Skeletal muscle tissue (tissue), 4 donors: Measurements from ENCODE around the gene RPUSD4. TPM values are rescaled to one million over a fixed set of nuclear protein-coding genes. Genes with fewer than 3 reads are reported as not detected.
A peak's percentile ranks its signal among the peaks of the same experiment; 100 is the strongest.

Experiments used
- H3K27ac ChIP-seq: one replicate; pipeline ENCODE4 v1.7.0; 2013; ENCODE audit warnings: mild to moderate bottlenecking, low read depth, low read length, inconsistent platforms
- H3K27me3 ChIP-seq, 3 donors: one replicate each; pipeline ENCODE4 v1.7.0; 2013; ENCODE audit warnings: low read length in 3 of 3; ENCODE audit not compliant: control insufficient read depth in 3 of 3, insufficient read depth in 3 of 3
- H3K36me3 ChIP-seq, 3 donors: one replicate each; pipeline ENCODE4 v1.7.0; 2013; ENCODE audit warnings: low read length in 3 of 3; ENCODE audit not compliant: control insufficient read depth in 3 of 3, insufficient read depth in 3 of 3
- H3K4me1 ChIP-seq, 3 donors: one replicate each; pipeline ENCODE4 v1.7.0; 2013; ENCODE audit warnings: low read length in 3 of 3, mild to moderate bottlenecking in 3 of 3; ENCODE audit not compliant: control insufficient read depth in 3 of 3, insufficient read depth in 3 of 3
- H3K4me3 ChIP-seq, 3 donors: one replicate each; pipeline ENCODE4 v1.7.0; 2013; ENCODE audit warnings: low read length in 3 of 3
- H3K9ac ChIP-seq, 3 donors: one replicate each; pipeline ENCODE4 v1.7.0; 2013; ENCODE audit warnings: low read length in 3 of 3, mild to moderate bottlenecking in 3 of 3, moderate library complexity in 2 of 3, low read depth in 1 of 3
- H3K9me3 ChIP-seq, 3 donors: one replicate each; pipeline ENCODE4 v1.7.0; 2013; ENCODE audit warnings: low read length in 3 of 3; ENCODE audit not compliant: control insufficient read depth in 3 of 3
- total RNA-seq: library from RNA; depleted of rRNA; stranded (reverse); fragments of >200 nt; gene quantifications from one replicate; pipeline ENCODE4 v1.2.3, GENCODE V29; 2014
- donor health status: Osteomylitis.

Gene RPUSD4
- total RNA-seq, 1 donor from 2014 or later = 57.9 TPM

- H3K27ac ChIP-seq = no peak overlapping the region
- H3K27me3 ChIP-seq = no peaks in the 10 kb centered on the region
- no peaks in the 10 kb centered on the region for H3K9me3 ChIP-seq
- no peak overlapping the region for H3K4me3 ChIP-seq
- peaks cover 17 to 38% (median 22%) of the 10 kb centered on the region in 3 donors for H3K4me1 ChIP-seq
- peak overlapping the region in 1 of 3 donors; percentile 45 for H3K9ac ChIP-seq
- peaks cover 22 to 45% (median 33%) of the 10 kb centered on the region in 3 donors for H3K36me3 ChIP-seq
Observed at GRCh38 chr11:126186025-126186698, 25.3 kb downstream of the RPUSD4 start.

- Histone ChIP-seq H3K27ac (no peak overlapping the region), H3K9ac (peak overlapping the region in 1 of 3 donors; percentile 45), H3K9me3 (no peaks in the 10 kb centered on the region), H3K4me3 (no peak overlapping the region), H3K36me3 (peaks cover 18 to 38% (median 26%) of the 10 kb centered on the region in 3 donors), H3K27me3 (no peaks in the 10 kb centered on the region), H3K4me1 (peaks cover 10 to 31% (median 18%) of the 10 kb centered on the region in 3 donors)
Observed at GRCh38 chr11:126185259-126186024, 26.0 kb downstream of the RPUSD4 start.

- Histone ChIP-seq H3K4me3 (no peak overlapping the region), H3K27me3 (no peaks in the 10 kb centered on the region), H3K9me3 (no peaks in the 10 kb centered on the region), H3K9ac (no peak overlapping the region), H3K36me3 (peaks cover 8 to 22% (median 17%) of the 10 kb centered on the region in 3 donors), H3K4me1 (peaks cover 9 to 20% (median 18%) of the 10 kb centered on the region in 3 donors), H3K27ac (no peak overlapping the region)
Observed at GRCh38 chr11:126182787-126183445, 28.5 kb downstream of the RPUSD4 start.

- peaks cover 9 to 17% (median 16%) of the 10 kb centered on the region in 3 donors for H3K4me1 ChIP-seq
- H3K9ac ChIP-seq = no peak overlapping the region
- H3K4me3 ChIP-seq = no peak overlapping the region
- H3K36me3 ChIP-seq = peaks cover 6 to 23% (median 19%) of the 10 kb centered on the region in 3 donors
- H3K27ac ChIP-seq = no peak overlapping the region
- no peaks in the 10 kb centered on the region for H3K9me3 ChIP-seq
- no peaks in the 10 kb centered on the region for H3K27me3 ChIP-seq
Observed at GRCh38 chr11:126181939-126182730, 29.3 kb downstream of the RPUSD4 start.

- peaks cover 5 to 20% (median 15%) of the 10 kb centered on the region in 3 donors for H3K4me1 ChIP-seq
- no peaks in the 10 kb centered on the region for H3K9me3 ChIP-seq
- no peak overlapping the region for H3K27ac ChIP-seq
- H3K36me3 ChIP-seq = peaks cover 0 to 16% (median 8%) of the 10 kb centered on the region in 3 donors
- H3K27me3 ChIP-seq = no peaks in the 10 kb centered on the region
- H3K9ac ChIP-seq = no peak overlapping the region
- no peak overlapping the region for H3K4me3 ChIP-seq
Observed at GRCh38 chr11:126176853-126177470, 34.5 kb downstream of the RPUSD4 start.

- Histone ChIP-seq H3K9ac (no peak overlapping the region), H3K27me3 (no peaks in the 10 kb centered on the region)
Observed at GRCh38 chr11:126175393-126175792, 36.1 kb downstream of the RPUSD4 start.

GRCh38 chr11:126174816-126175215 lies 36.6 kb downstream of the RPUSD4 start:
- Histone ChIP-seq H3K9me3 (no peaks in the 10 kb centered on the region), H3K27me3 (no peaks in the 10 kb centered on the region), H3K4me3 (no peak overlapping the region), H3K9ac (no peak overlapping the region), H3K36me3 (peaks cover 0 to 16% (median 8%) of the 10 kb centered on the region in 3 donors), H3K27ac (no peak overlapping the region), H3K4me1 (peaks cover 6 to 20% (median 15%) of the 10 kb centered on the region in 3 donors)

More at GRCh38 chr11:126175393-126175792, 36.1 kb downstream of the RPUSD4 start:
- no peak overlapping the region for H3K27ac ChIP-seq
- H3K4me1 ChIP-seq = peaks cover 6 to 20% (median 15%) of the 10 kb centered on the region in 3 donors
- no peaks in the 10 kb centered on the region for H3K9me3 ChIP-seq
- H3K4me3 ChIP-seq = no peak overlapping the region
- peaks cover 0 to 16% (median 8%) of the 10 kb centered on the region in 3 donors for H3K36me3 ChIP-seq

GRCh38 chr11:126173257-126173656 lies 38.2 kb downstream of the RPUSD4 start:
- H3K27me3 ChIP-seq = no peaks in the 10 kb centered on the region
- no peak overlapping the region for H3K27ac ChIP-seq
- no peak overlapping the region for H3K9ac ChIP-seq
- H3K9me3 ChIP-seq = no peaks in the 10 kb centered on the region
- H3K4me3 ChIP-seq = no peak overlapping the region
- peaks cover 6 to 20% (median 15%) of the 10 kb centered on the region in 3 donors for H3K4me1 ChIP-seq
- peaks cover 0 to 11% (median 5%) of the 10 kb centered on the region in 3 donors for H3K36me3 ChIP-seq

GRCh38 chr11:126172596-126173038 lies 38.8 kb downstream of the RPUSD4 start:
- Histone ChIP-seq H3K4me3 (peak overlapping the region in 1 of 3 donors; percentile 22), H3K9ac (no peak overlapping the region), H3K27ac (no peak overlapping the region), H3K9me3 (no peaks in the 10 kb centered on the region), H3K4me1 (peaks cover 6 to 20% (median 15%) of the 10 kb centered on the region in 3 donors), H3K36me3 (peaks cover 0 to 11% (median 5%) of the 10 kb centered on the region in 3 donors), H3K27me3 (no peaks in the 10 kb centered on the region)
